Left ventricle myocardium inferior (tissue), 1 donor: ENCODE results near the gene CLEC16A. TPM values are rescaled to one million over a fixed set of nuclear protein-coding genes. Genes with fewer than 3 reads are reported as not detected.

Source experiments
- DNase-seq: peaks from one replicate; pipeline ENCODE4 v3.0.0-alpha.2; 2020
- H3K27ac ChIP-seq: fragments of 200-600 bp; replicated peaks from 2 replicates; pipeline ENCODE4 v1.8.0; 2021
- H3K27me3 ChIP-seq: fragments of 200-600 bp; 2 replicates; pipeline ENCODE4 v1.8.0; 2021; ENCODE audit warnings: low read depth
- H3K36me3 ChIP-seq: fragments of 200-600 bp; 2 replicates; pipeline ENCODE4 v1.8.0; 2021
- H3K4me1 ChIP-seq: fragments of 200-600 bp; 2 replicates; pipeline ENCODE4 v1.8.0; 2021
- H3K4me3 ChIP-seq: fragments of 200-600 bp; 2 replicates; pipeline ENCODE4 v1.8.0; 2021; ENCODE audit warnings: mild to moderate bottlenecking, moderate library complexity
- H3K9me3 ChIP-seq: fragments of 200-600 bp; replicated peaks from 2 replicates; pipeline ENCODE4 v1.8.0; 2021
- CTCF ChIP-seq: fragments of 200-600 bp; IDR thresholded peaks from 2 replicates; pipeline ENCODE4 v1.8.0; 2021; ENCODE audit warnings: antibody characterized with exemption, mild to moderate bottlenecking, borderline replicate concordance
- intact Hi-C: fragments of 100-400 bp; cut with micrococcal nuclease; formaldehyde crosslinking; loops from one replicate; pipeline ENCODE4 v1.11.0; 2022
- total RNA-seq: library from RNA; stranded (reverse); fragmentation: NEBNext Ultra II Directional; extraction: Animal tissue kit (Norgen Biotek cat#: 25700); gene quantifications from one replicate; pipeline ENCODE4 v1.2.1, GENCODE V29; 2021
- donor health status: DM: no; HTN: yes; CAD: no; lungs with severe emphysema.

CLEC16A gene
- total RNA-seq, 1 donor from 2014 or later = 24.6 TPM

GRCh38 chr16:11079652-11080187, 135.4 kb downstream of the CLEC16A start:
- Histone ChIP-seq H3K9me3 (no peaks in the 10 kb centered on the region), H3K36me3 (peaks cover 8% of the 10 kb centered on the region), H3K27ac (no peak overlapping the region), H3K27me3 (no peaks in the 10 kb centered on the region), H3K4me3 (no peak overlapping the region), H3K4me1 (peaks cover 14% of the 10 kb centered on the region)
- intact Hi-C loops = no loop called here
- no peak for DNase-seq
- TF ChIP-seq CTCF = no peak

- H3K4me1 ChIP-seq = peaks cover 14% of the 10 kb centered on the region
- H3K36me3 ChIP-seq = peaks cover 12% of the 10 kb centered on the region
- no peaks in the 10 kb centered on the region for H3K27me3 ChIP-seq
- TF ChIP-seq CTCF = no peak
- H3K27ac ChIP-seq = no peak overlapping the region
- intact Hi-C loops = no loop called here
- DNase-seq = no peak
- no peaks in the 10 kb centered on the region for H3K9me3 ChIP-seq
- H3K4me3 ChIP-seq = no peak overlapping the region
Observed at GRCh38 chr16:11080327-11080967, 136.1 kb downstream of the CLEC16A start.

- peaks cover 14% of the 10 kb centered on the region for H3K4me1 ChIP-seq
- DNase-seq = no peak
- H3K27ac ChIP-seq = no peak overlapping the region
Observed at GRCh38 chr16:11080999-11081630, 136.8 kb downstream of the CLEC16A start.

GRCh38 chr16:11082108-11082859, 137.9 kb downstream of the CLEC16A start:
- Histone ChIP-seq H3K27me3 (no peaks in the 10 kb centered on the region), H3K36me3 (peaks cover 12% of the 10 kb centered on the region), H3K9me3 (no peaks in the 10 kb centered on the region), H3K4me1 (peaks cover 14% of the 10 kb centered on the region), H3K27ac (no peak overlapping the region), H3K4me3 (no peak overlapping the region)
- intact Hi-C loops = no loop called here
- TF ChIP-seq CTCF = no peak
- no peak for DNase-seq

More at GRCh38 chr16:11080999-11081630, 136.8 kb downstream of the CLEC16A start:
- no peaks in the 10 kb centered on the region for H3K9me3 ChIP-seq
- intact Hi-C loops = no loop called here
- TF ChIP-seq CTCF = no peak
- H3K27me3 ChIP-seq = no peaks in the 10 kb centered on the region
- H3K4me3 ChIP-seq = no peak overlapping the region
- H3K36me3 ChIP-seq = peaks cover 12% of the 10 kb centered on the region

- Histone ChIP-seq H3K9me3 (no peaks in the 10 kb centered on the region), H3K4me1 (peaks cover 14% of the 10 kb centered on the region), H3K4me3 (no peak overlapping the region), H3K27me3 (no peaks in the 10 kb centered on the region), H3K36me3 (peaks cover 17% of the 10 kb centered on the region), H3K27ac (no peak overlapping the region)
- DNase-seq = no peak
- intact Hi-C loops = no loop called here
- TF ChIP-seq CTCF = no peak
Observed at GRCh38 chr16:11082860-11083388, 138.6 kb downstream of the CLEC16A start.
